ENCODE data around the gene MYCBP2.

- TF ChIP-seq EZH2phosphoT487 (IDR thresholded peaks at IDR 0.05; ENCODE audit: low read length) (no peak), CTCF (IDR thresholded peaks at IDR 0.05; ENCODE audit: low read length) (no peak)
These were observed 12.1 kb upstream of the MYCBP2 start for GRCh38 chr13:77338961-77339401.

Measured in MM.1S (cell line).